ENCODE data around the gene HS6ST2.

The HS6ST2 gene

GRCh38 chrX:132742246-132742645 is 216.2 kb downstream of the HS6ST2 start:
- DNase-seq (ENCODE audit: low spot score) = no peak

- DNase-seq (ENCODE audit: low spot score) = no peak
Measured at GRCh38 chrX:132741689-132742088, 216.7 kb downstream of the HS6ST2 start.

- DNase-seq (ENCODE audit: low spot score) = peak; percentile 10
Measured at GRCh38 chrX:132740316-132741123, 217.9 kb downstream of the HS6ST2 start.

- DNase-seq (ENCODE audit: low spot score) = no peak
Measured at GRCh38 chrX:132738951-132739350, 219.5 kb downstream of the HS6ST2 start.

- no peak for DNase-seq (ENCODE audit: low spot score)
Measured at GRCh38 chrX:132737743-132738142, 220.7 kb downstream of the HS6ST2 start.

GRCh38 chrX:132732236-132732635 is 226.2 kb downstream of the HS6ST2 start:
- DNase-seq (ENCODE audit: low spot score) = no peak

- DNase-seq (ENCODE audit: low spot score) = no peak
Measured at GRCh38 chrX:132730726-132731125, 227.7 kb downstream of the HS6ST2 start.

GRCh38 chrX:132730266-132730665 is 228.2 kb downstream of the HS6ST2 start:
- no peak for DNase-seq (ENCODE audit: low spot score)

GRCh38 chrX:132728296-132728695 is 230.1 kb downstream of the HS6ST2 start:
- no peak for DNase-seq (ENCODE audit: low spot score)

GRCh38 chrX:132718431-132718958 is 239.9 kb downstream of the HS6ST2 start:
- no peak for DNase-seq (ENCODE audit: low spot score)

- DNase-seq (ENCODE audit: low spot score) = peak; percentile 3
Measured at GRCh38 chrX:132716006-132716405, 242.4 kb downstream of the HS6ST2 start.

GRCh38 chrX:132714913-132715312 is 243.5 kb downstream of the HS6ST2 start:
- DNase-seq (ENCODE audit: low spot score) = no peak

GRCh38 chrX:132712350-132712749 is 246.1 kb downstream of the HS6ST2 start:
- no peak for DNase-seq (ENCODE audit: low spot score)

GRCh38 chrX:132710656-132711155 is 247.7 kb downstream of the HS6ST2 start:
- DNase-seq (ENCODE audit: low spot score) = no peak

- no peak for DNase-seq (ENCODE audit: low spot score)
Measured at GRCh38 chrX:132708529-132708928, 249.9 kb downstream of the HS6ST2 start.

- no peak for DNase-seq (ENCODE audit: low spot score)
Measured at GRCh38 chrX:132704769-132705168, 253.7 kb downstream of the HS6ST2 start.

- no peak for DNase-seq (ENCODE audit: low spot score)
Measured at GRCh38 chrX:132694382-132694781, 264.0 kb downstream of the HS6ST2 start.

GRCh38 chrX:132692526-132692925 is 265.9 kb downstream of the HS6ST2 start:
- no peak for DNase-seq (ENCODE audit: low spot score)

GRCh38 chrX:132692066-132692465 is 266.4 kb downstream of the HS6ST2 start:
- DNase-seq (ENCODE audit: low spot score) = no peak

- DNase-seq (ENCODE audit: low spot score) = no peak
Measured at GRCh38 chrX:132689612-132690563, 268.5 kb downstream of the HS6ST2 start.

GRCh38 chrX:132685276-132685675 is 273.2 kb downstream of the HS6ST2 start:
- DNase-seq (ENCODE audit: low spot score) = no peak

- no peak for DNase-seq (ENCODE audit: low spot score)
Measured at GRCh38 chrX:132677233-132677716, 281.2 kb downstream of the HS6ST2 start.
